Fibroblast of the aortic adventitia (primary cell): ENCODE results near the gene LTBP1. TPM values are rescaled to one million over a fixed set of nuclear protein-coding genes. Genes with fewer than 3 reads are reported as not detected.
A peak's percentile ranks its signal among the peaks of the same experiment; 100 is the strongest.
"Not testable (repeated sequence)": the region's sequence is repeated elsewhere in the genome, so short reads cannot be mapped to it uniquely, and the experiment has no call there.

Source experiments
- DNase-seq: peaks from one replicate; pipeline ENCODE4 v3.0.0-alpha.2; 2010; ENCODE audit warnings: low read depth
- H3K4me3 ChIP-seq: 2 replicates; pipeline ENCODE4 v1.5.1; 2011; ENCODE audit warnings: low read depth, mild to moderate bottlenecking, control low read depth, low read length, moderate library complexity
- total RNA-seq: library from RNA; depleted of rRNA; stranded (reverse); fragments of >200 nt; gene quantifications from 2 replicates; pipeline ENCODE4 v1.2.3, GENCODE V29; 2012; ENCODE audit warnings: low replicate concordance
- TF ChIP-seq, protein P1 (sequence below): IDR thresholded peaks from 2 replicates; pipeline ENCODE4 v1.5.1; 2011; ENCODE audit warnings: mild to moderate bottlenecking, low read length, control low read depth, inconsistent platforms; ENCODE audit not compliant: insufficient read depth

The LTBP1 gene
- total RNA-seq, 1 donor = 947 TPM

DNA sequence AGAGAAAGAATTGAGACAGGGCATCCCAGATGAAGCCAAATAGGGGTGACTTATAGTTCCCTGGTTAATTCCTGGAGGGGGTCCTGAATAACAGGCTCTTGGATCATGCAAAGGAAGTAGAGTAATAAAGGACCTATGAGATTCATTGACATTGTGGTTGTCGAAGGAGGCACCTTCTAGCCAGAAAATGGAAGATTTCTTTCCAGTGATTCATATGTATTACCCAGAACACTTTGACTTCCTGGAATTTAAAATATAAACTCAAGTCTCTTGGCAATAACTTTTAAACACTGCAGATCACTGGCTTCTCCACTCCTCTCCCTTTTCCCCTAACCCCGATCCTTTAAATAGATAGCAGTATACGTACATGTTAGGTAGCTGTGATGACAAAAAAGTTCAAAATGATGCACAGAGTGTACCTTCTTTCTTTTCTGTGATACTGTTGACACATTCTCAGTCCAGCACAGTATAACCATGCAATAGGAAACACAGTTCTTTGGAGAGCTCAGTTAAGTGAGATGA is 211.8 kb downstream of the LTBP1 start:
- TF ChIP-seq, protein P1, sequence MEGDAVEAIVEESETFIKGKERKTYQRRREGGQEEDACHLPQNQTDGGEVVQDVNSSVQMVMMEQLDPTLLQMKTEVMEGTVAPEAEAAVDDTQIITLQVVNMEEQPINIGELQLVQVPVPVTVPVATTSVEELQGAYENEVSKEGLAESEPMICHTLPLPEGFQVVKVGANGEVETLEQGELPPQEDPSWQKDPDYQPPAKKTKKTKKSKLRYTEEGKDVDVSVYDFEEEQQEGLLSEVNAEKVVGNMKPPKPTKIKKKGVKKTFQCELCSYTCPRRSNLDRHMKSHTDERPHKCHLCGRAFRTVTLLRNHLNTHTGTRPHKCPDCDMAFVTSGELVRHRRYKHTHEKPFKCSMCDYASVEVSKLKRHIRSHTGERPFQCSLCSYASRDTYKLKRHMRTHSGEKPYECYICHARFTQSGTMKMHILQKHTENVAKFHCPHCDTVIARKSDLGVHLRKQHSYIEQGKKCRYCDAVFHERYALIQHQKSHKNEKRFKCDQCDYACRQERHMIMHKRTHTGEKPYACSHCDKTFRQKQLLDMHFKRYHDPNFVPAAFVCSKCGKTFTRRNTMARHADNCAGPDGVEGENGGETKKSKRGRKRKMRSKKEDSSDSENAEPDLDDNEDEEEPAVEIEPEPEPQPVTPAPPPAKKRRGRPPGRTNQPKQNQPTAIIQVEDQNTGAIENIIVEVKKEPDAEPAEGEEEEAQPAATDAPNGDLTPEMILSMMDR = no peak
- DNase-seq = peak; percentile 94
- peak overlapping the region; percentile 1 for H3K4me3 ChIP-seq

DNA sequence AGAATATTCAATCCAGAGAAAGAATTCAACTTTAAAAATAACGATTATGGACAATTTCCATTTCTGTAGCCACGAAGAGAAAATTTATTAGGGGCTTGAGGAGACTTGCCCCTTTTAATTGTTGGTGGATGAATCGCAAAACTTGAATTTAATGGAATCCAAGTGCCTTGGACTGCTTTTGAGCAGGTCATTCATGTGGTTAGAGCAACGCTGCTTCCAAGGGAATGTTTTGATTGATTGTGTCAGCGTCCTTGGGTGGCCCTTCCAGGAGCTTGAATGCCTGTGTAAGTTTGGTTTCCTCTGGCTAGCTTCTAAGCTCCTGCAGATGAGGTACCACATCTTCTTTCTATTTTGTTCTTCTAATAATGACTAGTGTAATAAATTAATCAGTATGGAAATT is 213.4 kb downstream of the LTBP1 start:
- TF ChIP-seq, protein P1 = no peak
- peak; percentile 67 for DNase-seq
- no peak overlapping the region for H3K4me3 ChIP-seq

DNA sequence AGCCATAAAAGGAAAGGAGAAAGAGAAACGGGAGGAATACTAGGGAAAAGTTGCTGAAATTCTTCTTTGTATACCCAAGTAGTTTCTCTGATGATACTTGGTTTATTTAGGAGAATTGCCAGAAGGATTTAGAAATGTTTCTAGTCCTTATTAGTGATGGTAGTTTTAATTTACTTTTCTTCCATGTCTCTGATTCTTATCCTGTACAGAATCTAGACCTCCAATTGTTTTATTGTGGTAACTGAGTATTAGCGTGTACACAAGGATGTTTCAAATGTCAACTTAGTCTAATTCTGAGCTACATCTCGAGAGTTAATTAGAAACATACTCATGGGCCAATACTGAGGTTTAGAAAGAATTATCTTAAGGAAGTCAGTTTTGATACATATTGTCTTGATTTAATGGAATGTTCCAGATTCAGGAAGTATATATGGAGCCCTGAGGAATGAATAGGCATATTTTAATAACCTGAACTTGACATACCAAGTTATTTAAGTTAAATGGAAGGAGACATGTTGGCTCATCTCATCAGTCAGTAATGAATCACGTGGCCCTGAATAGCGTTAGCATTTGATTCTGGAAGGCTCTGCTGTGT is 219.6 kb downstream of the LTBP1 start:
- no peak overlapping the region for H3K4me3 ChIP-seq
- TF ChIP-seq, protein P1 = no peak
- DNase-seq = peak; percentile 80

DNA sequence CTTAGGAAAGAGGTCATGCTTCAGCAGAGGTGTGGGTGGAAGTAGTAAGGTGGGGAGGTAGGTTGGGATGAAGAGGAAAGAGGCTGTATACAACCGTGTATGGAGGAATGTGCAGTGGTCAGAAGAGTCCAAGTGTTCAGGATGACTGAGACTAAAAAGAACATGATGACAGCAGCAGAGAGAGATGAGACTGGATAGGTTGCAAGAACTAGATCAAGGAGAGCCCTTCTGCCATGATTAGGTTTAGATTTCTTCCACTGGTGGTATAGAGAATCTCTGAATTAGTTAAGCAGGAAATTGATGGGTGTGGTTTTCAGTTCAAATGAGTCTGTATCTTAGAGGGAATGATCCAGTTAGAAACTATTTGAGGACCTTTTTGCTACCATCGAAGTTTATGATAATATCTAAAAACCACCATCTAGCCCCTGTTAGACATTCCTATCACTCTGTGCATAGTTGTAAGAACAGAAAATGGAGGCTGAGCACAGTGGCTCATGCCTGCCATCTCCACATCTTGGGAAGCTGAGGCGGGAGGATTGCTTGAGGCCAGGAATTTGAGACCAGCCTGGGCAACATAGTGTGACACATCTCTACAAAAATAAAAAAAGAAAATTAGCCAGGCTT is 221.0 kb downstream of the LTBP1 start:
- peak; percentile 39 for DNase-seq
- TF ChIP-seq, protein P1 = no peak
- no peak overlapping the region for H3K4me3 ChIP-seq

DNA sequence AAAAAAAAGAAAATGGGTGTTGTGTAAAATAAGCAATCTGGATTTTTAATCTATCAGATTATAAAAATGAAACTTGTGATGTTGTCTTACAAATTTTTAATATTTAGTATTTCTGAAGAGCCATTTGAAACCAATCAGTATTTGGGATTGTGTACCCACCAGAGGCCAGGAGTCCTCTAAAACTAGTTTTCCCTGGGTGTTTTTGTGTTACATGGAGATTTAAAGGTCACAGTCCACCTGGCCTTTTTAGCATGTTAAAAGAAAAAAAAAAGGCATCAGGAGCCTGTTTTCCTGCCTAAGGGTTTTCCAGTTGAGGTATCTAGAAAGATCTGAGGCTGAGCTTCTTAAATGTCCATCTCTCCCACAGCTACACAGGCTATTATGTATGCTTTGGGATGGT is 221.7 kb downstream of the LTBP1 start:
- DNase-seq = no peak

DNA sequence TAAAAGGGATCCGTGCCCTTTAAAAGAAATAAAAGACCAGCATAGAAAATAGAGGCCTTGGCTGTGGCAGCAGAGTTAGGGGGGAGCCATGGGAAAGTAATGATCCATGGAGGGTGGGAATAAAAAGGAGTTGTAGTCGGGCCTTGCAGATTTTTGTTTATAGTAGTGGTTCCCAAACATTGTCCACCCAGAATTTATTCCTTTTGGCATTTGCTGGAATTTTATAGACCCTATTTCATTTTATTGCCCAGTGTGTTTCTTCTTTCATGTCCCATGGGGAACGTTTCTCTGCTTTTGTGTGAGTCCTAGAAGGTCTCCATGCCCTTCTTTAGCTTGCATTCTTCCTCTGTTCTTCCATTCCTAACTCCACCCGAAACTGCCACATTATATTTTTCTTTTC is 222.2 kb downstream of the LTBP1 start:
- no peak overlapping the region for H3K4me3 ChIP-seq
- DNase-seq = no peak

More for the DNA sequence above, 221.7 kb downstream of the LTBP1 start:
- no peak overlapping the region for H3K4me3 ChIP-seq
- TF ChIP-seq, protein P1 = no peak

DNA sequence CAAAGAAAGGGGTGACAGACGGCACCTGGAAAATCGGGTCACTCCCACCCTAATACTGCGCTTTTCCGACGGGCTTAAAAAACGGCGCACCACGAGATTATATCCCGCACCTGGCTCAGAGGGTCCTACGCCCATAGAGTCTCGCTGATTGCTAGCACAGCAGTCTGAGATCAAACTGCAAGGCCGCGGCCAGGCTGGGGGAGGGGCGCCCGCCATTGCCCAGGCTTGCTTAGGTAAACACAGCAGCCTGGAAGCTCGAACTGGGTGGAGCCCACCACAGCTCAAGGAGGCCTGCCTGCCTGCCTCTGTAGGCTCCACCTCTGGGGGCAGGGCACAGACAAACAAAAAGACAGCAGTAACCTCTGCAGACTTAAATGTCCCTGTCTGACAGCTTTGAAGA is 223.5 kb downstream of the LTBP1 start:
- H3K4me3 ChIP-seq, DNase-seq: not testable (repeated sequence)

More for the DNA sequence above, 222.2 kb downstream of the LTBP1 start:
- TF ChIP-seq, protein P1 = no peak
